Measurements from ENCODE around the gene TTC33. TPM values are rescaled to one million over a fixed set of nuclear protein-coding genes. Genes with fewer than 3 reads are reported as not detected.
A peak's percentile ranks its signal among the peaks of the same experiment; 100 is the strongest.

TTC33 gene
- total and polyA plus RNA-seq, 4 donors, result 5.3 to 30.5 (median 7.8) TPM

DNA sequence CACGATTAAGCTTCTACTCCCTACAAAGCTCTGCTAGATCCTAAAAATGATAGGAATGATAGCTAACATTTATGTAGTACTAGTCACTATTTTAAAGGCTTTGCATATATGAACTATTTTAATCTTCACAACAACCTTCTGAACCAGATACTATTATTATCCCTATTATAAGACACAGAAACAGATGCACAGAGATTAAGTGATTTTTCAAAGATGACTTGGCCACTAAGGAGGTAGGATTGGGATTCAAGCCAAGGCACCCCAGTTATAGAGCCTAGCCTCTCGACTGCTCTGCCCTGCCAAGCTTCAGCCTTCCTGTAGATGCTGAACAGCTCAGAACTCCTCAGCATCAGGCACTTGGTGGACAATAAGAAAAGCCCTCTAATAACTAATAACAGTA is 277.0 kb downstream of the TTC33 start:
- no peaks in the 10 kb centered on the region for H3K4me1 ChIP-seq (ENCODE audit: control insufficient read depth in 5 of 5, insufficient read depth in 5 of 5, low read length in 5 of 5)
- no peak overlapping the region for H3K9ac ChIP-seq (ENCODE audit: insufficient read depth in 1 of 2, low read length in 2 of 2)
- H3K27ac ChIP-seq (ENCODE audit: low read depth in 1 of 2, low read length in 1 of 2), result no peak overlapping the region
- ATAC-seq (ENCODE audit: insufficient read depth, low FRiP score) (no peak), DNase-seq (no peak)
- H3K4me3 ChIP-seq, result no peak overlapping the region
- TF ChIP-seq, protein P1, sequence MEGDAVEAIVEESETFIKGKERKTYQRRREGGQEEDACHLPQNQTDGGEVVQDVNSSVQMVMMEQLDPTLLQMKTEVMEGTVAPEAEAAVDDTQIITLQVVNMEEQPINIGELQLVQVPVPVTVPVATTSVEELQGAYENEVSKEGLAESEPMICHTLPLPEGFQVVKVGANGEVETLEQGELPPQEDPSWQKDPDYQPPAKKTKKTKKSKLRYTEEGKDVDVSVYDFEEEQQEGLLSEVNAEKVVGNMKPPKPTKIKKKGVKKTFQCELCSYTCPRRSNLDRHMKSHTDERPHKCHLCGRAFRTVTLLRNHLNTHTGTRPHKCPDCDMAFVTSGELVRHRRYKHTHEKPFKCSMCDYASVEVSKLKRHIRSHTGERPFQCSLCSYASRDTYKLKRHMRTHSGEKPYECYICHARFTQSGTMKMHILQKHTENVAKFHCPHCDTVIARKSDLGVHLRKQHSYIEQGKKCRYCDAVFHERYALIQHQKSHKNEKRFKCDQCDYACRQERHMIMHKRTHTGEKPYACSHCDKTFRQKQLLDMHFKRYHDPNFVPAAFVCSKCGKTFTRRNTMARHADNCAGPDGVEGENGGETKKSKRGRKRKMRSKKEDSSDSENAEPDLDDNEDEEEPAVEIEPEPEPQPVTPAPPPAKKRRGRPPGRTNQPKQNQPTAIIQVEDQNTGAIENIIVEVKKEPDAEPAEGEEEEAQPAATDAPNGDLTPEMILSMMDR (IDR thresholded peaks at IDR 0.05; ENCODE audit: control extremely low read depth, extremely low read depth), result no peak
- 88 to 96% methylated on average over 2 of the region's 2 CpGs for WGBS, 2 donors
- no peaks in the 10 kb centered on the region for H3K27me3 ChIP-seq (ENCODE audit: control insufficient read depth in 3 of 3, insufficient read depth in 3 of 3, low read length in 2 of 3)
- H3K9me3 ChIP-seq (ENCODE audit: control insufficient read depth in 4 of 4, insufficient read depth in 3 of 4, low read length in 3 of 4), result no peaks in the 10 kb centered on the region
- no peaks in the 10 kb centered on the region for H3K36me3 ChIP-seq (ENCODE audit: control insufficient read depth in 4 of 4, insufficient read depth in 4 of 4, low read length in 4 of 4)

DNA sequence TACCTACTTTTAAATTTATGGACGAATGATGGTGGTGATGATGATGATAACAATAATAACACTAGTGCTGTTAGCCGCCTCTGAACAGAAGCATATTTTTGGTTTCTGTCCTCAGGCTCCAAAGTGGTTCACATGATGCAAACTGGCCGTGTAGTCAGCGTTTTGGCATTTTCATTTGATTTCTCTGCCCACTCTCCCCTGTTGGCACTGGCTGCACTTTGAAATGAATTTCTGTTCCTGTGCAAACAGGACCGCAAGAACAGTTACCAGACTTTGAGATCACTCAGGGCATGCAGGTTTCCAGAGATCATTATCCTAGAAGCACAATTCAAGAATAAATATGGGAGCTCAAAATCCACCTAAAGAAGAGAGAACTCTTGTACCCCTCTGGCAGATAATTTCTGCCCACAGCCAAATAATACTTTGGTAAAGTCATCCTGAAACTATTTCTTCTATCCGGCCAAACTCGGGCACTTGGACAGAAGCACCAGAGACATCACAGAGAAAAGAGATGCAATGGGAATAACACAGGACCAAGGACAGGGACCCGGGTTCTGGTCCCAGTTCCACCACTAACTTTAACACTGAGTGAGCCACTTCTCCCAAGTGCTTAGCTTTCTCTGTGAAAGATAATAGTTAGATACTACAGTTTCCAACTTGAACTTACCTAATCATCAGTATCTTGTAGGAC is 277.8 kb downstream of the TTC33 start:
- ATAC-seq (ENCODE audit: insufficient read depth, low FRiP score), result no peak
- WGBS, 2 donors, result 76 to 87% methylated on average over 8 of the region's 8 CpGs
- Histone ChIP-seq H3K27me3 (ENCODE audit: control insufficient read depth in 3 of 3, insufficient read depth in 3 of 3, low read length in 2 of 3) (no peaks in the 10 kb centered on the region), H3K4me3 (no peak overlapping the region), H3K9ac (ENCODE audit: insufficient read depth in 1 of 2, low read length in 2 of 2) (no peak overlapping the region), H3K4me1 (ENCODE audit: control insufficient read depth in 5 of 5, insufficient read depth in 5 of 5, low read length in 5 of 5) (no peaks in the 10 kb centered on the region), H3K9me3 (ENCODE audit: control insufficient read depth in 4 of 4, insufficient read depth in 3 of 4, low read length in 3 of 4) (no peaks in the 10 kb centered on the region), H3K36me3 (ENCODE audit: control insufficient read depth in 4 of 4, insufficient read depth in 4 of 4, low read length in 4 of 4) (no peaks in the 10 kb centered on the region), H3K27ac (ENCODE audit: low read depth in 1 of 2, low read length in 1 of 2) (no peak overlapping the region)
- no peak for DNase-seq
- TF ChIP-seq, protein P1 (IDR thresholded peaks at IDR 0.05; ENCODE audit: control extremely low read depth, extremely low read depth), result no peak

DNA sequence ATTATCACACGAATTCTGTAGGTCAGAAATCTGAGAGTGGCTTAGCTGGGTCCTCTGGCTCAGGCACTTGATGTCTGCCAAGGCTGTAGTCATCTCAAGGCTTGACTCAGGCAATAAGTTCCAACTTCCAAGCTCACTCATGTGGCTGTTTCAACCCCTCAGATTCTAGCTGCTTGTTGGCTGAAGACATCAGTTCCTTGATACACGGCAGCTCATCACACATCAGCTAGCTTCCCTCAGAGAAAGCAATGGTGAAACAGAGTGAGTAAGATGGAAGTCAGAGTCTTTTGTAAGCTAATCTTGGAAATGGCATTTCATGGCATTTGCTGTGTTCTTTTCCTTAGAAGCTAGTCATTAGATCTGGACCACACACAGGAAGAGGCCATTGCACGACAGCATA is 280.2 kb downstream of the TTC33 start:
- H3K27me3 ChIP-seq (ENCODE audit: control insufficient read depth in 3 of 3, insufficient read depth in 3 of 3, low read length in 2 of 3), result no peaks in the 10 kb centered on the region
- TF ChIP-seq, protein P1 (IDR thresholded peaks at IDR 0.05; ENCODE audit: control extremely low read depth, extremely low read depth), result no peak
- no peak overlapping the region for H3K27ac ChIP-seq (ENCODE audit: low read depth in 1 of 2, low read length in 1 of 2)
- peak; percentile 18 to 66 (median 48) for DNase-seq
- H3K4me3 ChIP-seq, result no peak overlapping the region
- no peak for ATAC-seq (ENCODE audit: insufficient read depth, low FRiP score)
- no peaks in the 10 kb centered on the region for H3K4me1 ChIP-seq (ENCODE audit: control insufficient read depth in 5 of 5, insufficient read depth in 5 of 5, low read length in 5 of 5)
- 82 to 84% methylated on average over 3 of the region's 3 CpGs for WGBS, 2 donors
- H3K9ac ChIP-seq (ENCODE audit: insufficient read depth in 1 of 2, low read length in 2 of 2), result no peak overlapping the region
- no peaks in the 10 kb centered on the region for H3K9me3 ChIP-seq (ENCODE audit: control insufficient read depth in 4 of 4, insufficient read depth in 3 of 4, low read length in 3 of 4)
- H3K36me3 ChIP-seq (ENCODE audit: control insufficient read depth in 4 of 4, insufficient read depth in 4 of 4, low read length in 4 of 4), result no peaks in the 10 kb centered on the region

DNA sequence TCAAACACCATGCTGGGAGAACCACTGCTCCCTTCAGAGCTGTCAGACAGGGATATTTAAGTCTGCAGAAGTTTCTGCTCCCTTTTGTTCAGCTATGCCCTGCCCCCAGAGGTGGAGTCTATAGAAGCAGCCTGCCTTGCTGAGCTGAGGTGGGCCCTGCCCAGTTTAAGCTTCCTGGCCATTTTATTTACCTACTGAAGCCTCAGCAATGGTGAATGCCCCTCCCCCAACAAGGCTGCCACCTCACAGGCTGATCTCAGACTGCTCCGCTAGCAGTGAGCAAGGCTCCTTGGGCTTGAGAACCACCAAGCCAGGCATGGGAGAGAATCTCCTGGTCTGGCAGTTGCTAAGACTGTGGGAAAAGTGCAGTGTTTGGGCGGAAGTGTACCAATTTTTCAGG is 281.5 kb downstream of the TTC33 start:
- Histone ChIP-seq H3K4me3 (no peak overlapping the region), H3K9me3 (ENCODE audit: control insufficient read depth in 4 of 4, insufficient read depth in 3 of 4, low read length in 3 of 4) (no peaks in the 10 kb centered on the region), H3K9ac (ENCODE audit: insufficient read depth in 1 of 2, low read length in 2 of 2) (no peak overlapping the region), H3K27ac (ENCODE audit: low read depth in 1 of 2, low read length in 1 of 2) (no peak overlapping the region), H3K36me3 (ENCODE audit: control insufficient read depth in 4 of 4, insufficient read depth in 4 of 4, low read length in 4 of 4) (no peaks in the 10 kb centered on the region), H3K4me1 (ENCODE audit: control insufficient read depth in 5 of 5, insufficient read depth in 5 of 5, low read length in 5 of 5) (no peaks in the 10 kb centered on the region), H3K27me3 (ENCODE audit: control insufficient read depth in 3 of 3, insufficient read depth in 3 of 3, low read length in 2 of 3) (no peaks in the 10 kb centered on the region)
- DNase-seq, result no peak
- TF ChIP-seq, protein P1 (IDR thresholded peaks at IDR 0.05; ENCODE audit: control extremely low read depth, extremely low read depth), result no peak
- WGBS, 2 donors, result 99 to 100% methylated on average over 2 of the region's 2 CpGs
- no peak for ATAC-seq (ENCODE audit: insufficient read depth, low FRiP score)
